OCI-LY3 (cell line): Measurements from ENCODE around the gene EDA.

ENCODE experiments used
- H2AFZ ChIP-seq: fragments of 200-600, 300-600 bp; shearing (Covaris generic); 2 replicates; pipeline ENCODE4 v1.6.0; 2014; ENCODE audit warnings: antibody characterized with exemption, low read depth, low read length
- H3K27ac ChIP-seq: fragments of 200-600, 300-600 bp; sonication (generic); 2 replicates; pipeline ENCODE4 v1.5.1; 2014; ENCODE audit warnings: mild to moderate bottlenecking, low read length, moderate library complexity, mixed read lengths
- H3K27me3 ChIP-seq: fragments of 200-600, 300-600 bp; sonication (generic); 2 replicates; pipeline ENCODE4 v1.6.1; 2014; ENCODE audit warnings: low read depth, low read length, mixed read lengths
- H3K36me3 ChIP-seq: fragments of 200-600, 300-600 bp; sonication (generic); replicated peaks from 2 replicates; pipeline ENCODE3; 2014; ENCODE audit warnings: low read depth, low read length, mixed read lengths
- H3K4me1 ChIP-seq: fragments of 300-600, 200-600 bp; sonication (generic); 2 replicates; pipeline ENCODE4 v1.6.1; 2014; ENCODE audit warnings: low read length, mixed read lengths
- H3K4me2 ChIP-seq: fragments of 200-600, 300-600 bp; sonication (generic); 2 replicates; pipeline ENCODE4 v1.6.1; 2014; ENCODE audit warnings: low read length, mixed read lengths
- H3K4me3 ChIP-seq: fragments of 300-600, 200-600 bp; sonication (generic); 2 replicates; pipeline ENCODE4 v1.5.1; 2014; ENCODE audit warnings: antibody characterized with exemption, mild to moderate bottlenecking, low read length, moderate library complexity
- H3K79me2 ChIP-seq: fragments of 300-600, 200-600 bp; shearing (Covaris generic); 2 replicates; pipeline ENCODE4 v1.6.1; 2014; ENCODE audit warnings: mild to moderate bottlenecking, low read length, mixed read lengths
- H3K9ac ChIP-seq: fragments of 300-600, 200-600 bp; shearing (Covaris generic); 2 replicates; pipeline ENCODE4 v1.6.0; 2014; ENCODE audit warnings: mild to moderate bottlenecking, low read length, moderate library complexity
- H3K9me3 ChIP-seq: fragments of 200-600, 300-600 bp; shearing (Covaris generic); 2 replicates; pipeline ENCODE4 v1.6.1; 2014; ENCODE audit warnings: low read length, mixed read lengths; ENCODE audit not compliant: insufficient read depth
- H4K20me1 ChIP-seq: fragments of 200-600, 300-600 bp; sonication (generic); 2 replicates; pipeline ENCODE4 v1.6.1; 2016; ENCODE audit warnings: low read length, mixed read lengths; ENCODE audit not compliant: insufficient read depth
- EZH2phosphoT487 ChIP-seq: fragments of 200-600 bp; shearing (Covaris generic); IDR thresholded peaks from 2 replicates; pipeline ENCODE4 v1.6.1; 2018; ENCODE audit warnings: antibody characterized with exemption, mixed run types, low read depth
- TF ChIP-seq, protein P1 (sequence below): fragments of 200-600, 300-600 bp; sonication (generic); IDR thresholded peaks from 2 replicates; pipeline ENCODE4 v1.5.1; 2014; ENCODE audit warnings: antibody characterized with exemption, low read length, low read depth

The EDA gene

DNA sequence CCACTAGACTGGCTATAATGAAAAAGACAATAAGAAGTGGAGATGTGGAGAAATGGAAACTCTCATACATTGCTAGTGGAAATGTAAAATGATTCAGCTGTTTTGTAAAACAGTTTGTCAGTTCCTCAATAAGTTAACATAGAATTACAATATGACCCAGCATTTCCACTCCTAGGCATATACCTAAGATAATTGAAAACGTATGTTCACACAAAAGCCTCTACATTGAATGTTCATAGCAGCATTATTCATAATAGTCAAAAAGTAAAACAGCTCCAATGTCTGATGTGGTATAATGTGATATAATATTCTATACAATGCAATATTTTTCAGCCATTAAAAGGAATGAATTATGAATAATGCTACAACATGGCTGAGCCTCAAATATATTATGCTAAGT, 10.2 kb downstream of the EDA start:
- no peak overlapping the region for H3K4me2 ChIP-seq
- H2AFZ ChIP-seq = no peak overlapping the region
- no peaks in the 10 kb centered on the region for H4K20me1 ChIP-seq
- TF ChIP-seq, protein P1, sequence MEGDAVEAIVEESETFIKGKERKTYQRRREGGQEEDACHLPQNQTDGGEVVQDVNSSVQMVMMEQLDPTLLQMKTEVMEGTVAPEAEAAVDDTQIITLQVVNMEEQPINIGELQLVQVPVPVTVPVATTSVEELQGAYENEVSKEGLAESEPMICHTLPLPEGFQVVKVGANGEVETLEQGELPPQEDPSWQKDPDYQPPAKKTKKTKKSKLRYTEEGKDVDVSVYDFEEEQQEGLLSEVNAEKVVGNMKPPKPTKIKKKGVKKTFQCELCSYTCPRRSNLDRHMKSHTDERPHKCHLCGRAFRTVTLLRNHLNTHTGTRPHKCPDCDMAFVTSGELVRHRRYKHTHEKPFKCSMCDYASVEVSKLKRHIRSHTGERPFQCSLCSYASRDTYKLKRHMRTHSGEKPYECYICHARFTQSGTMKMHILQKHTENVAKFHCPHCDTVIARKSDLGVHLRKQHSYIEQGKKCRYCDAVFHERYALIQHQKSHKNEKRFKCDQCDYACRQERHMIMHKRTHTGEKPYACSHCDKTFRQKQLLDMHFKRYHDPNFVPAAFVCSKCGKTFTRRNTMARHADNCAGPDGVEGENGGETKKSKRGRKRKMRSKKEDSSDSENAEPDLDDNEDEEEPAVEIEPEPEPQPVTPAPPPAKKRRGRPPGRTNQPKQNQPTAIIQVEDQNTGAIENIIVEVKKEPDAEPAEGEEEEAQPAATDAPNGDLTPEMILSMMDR = no peak
- no peak for TF ChIP-seq EZH2phosphoT487
- H3K4me1 ChIP-seq = no peaks in the 10 kb centered on the region
- H3K79me2 ChIP-seq = no peaks in the 10 kb centered on the region
- no peaks in the 10 kb centered on the region for H3K27me3 ChIP-seq
- no peak overlapping the region for H3K4me3 ChIP-seq
- no peaks in the 10 kb centered on the region for H3K9me3 ChIP-seq
- H3K9ac ChIP-seq = no peak overlapping the region
- H3K27ac ChIP-seq = no peak overlapping the region
- no peaks in the 10 kb centered on the region for H3K36me3 ChIP-seq

DNA sequence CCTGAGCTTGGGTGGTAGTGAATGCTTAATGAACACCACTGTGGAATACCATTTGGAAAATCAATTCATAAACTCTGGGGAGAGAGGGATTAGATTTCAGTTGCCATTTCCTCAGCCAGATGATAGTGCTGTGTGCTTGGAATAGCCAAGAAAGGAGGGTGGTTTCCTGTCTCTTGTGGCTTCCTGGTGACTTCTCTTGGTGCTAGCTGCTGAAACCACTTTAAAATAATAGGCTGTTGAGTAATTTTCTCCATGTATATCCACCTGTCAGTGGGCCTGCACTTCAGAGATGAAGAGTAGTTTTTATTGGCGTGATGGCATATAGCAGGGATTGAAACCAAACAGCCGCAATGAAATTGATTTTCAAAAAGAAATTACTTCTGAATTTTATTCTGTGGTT, 11.8 kb downstream of the EDA start:
- no peaks in the 10 kb centered on the region for H3K36me3 ChIP-seq
- H3K79me2 ChIP-seq = no peaks in the 10 kb centered on the region
- no peaks in the 10 kb centered on the region for H3K4me1 ChIP-seq
- H3K4me2 ChIP-seq = no peak overlapping the region
- H3K4me3 ChIP-seq = no peak overlapping the region
- H4K20me1 ChIP-seq = no peaks in the 10 kb centered on the region
- no peak overlapping the region for H3K9ac ChIP-seq
- H2AFZ ChIP-seq = no peak overlapping the region
- H3K9me3 ChIP-seq = no peaks in the 10 kb centered on the region
- H3K27me3 ChIP-seq = no peaks in the 10 kb centered on the region
- TF ChIP-seq EZH2phosphoT487 = no peak
- TF ChIP-seq, protein P1 = no peak
- H3K27ac ChIP-seq = no peak overlapping the region

DNA sequence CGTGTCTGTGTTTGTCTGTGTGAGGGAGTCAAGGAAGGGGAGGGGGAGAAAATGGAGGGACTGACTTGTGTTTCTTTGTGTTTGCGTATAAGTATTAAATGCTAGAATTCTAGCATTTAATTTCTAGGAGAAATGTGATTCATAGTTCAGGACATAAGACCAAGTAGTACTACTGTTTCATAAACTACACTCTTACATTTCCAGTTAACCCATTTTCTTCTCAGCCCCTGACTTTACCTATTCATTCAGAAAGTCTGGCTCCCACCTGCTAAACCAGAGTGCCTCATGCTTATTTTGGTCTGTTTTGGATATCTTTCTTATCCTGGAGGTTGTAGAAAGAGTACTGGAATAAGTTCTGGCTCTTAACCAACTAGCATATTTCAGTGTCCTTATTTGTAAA, 14.2 kb downstream of the EDA start:
- Histone ChIP-seq H3K27ac (no peak overlapping the region), H3K9ac (no peak overlapping the region), H3K79me2 (no peaks in the 10 kb centered on the region), H4K20me1 (no peaks in the 10 kb centered on the region), H3K4me3 (no peak overlapping the region), H3K4me1 (no peaks in the 10 kb centered on the region), H3K4me2 (no peak overlapping the region), H3K27me3 (no peaks in the 10 kb centered on the region), H3K36me3 (no peaks in the 10 kb centered on the region), H3K9me3 (no peaks in the 10 kb centered on the region), H2AFZ (no peak overlapping the region)
- TF ChIP-seq, protein P1 = no peak
- no peak for TF ChIP-seq EZH2phosphoT487

DNA sequence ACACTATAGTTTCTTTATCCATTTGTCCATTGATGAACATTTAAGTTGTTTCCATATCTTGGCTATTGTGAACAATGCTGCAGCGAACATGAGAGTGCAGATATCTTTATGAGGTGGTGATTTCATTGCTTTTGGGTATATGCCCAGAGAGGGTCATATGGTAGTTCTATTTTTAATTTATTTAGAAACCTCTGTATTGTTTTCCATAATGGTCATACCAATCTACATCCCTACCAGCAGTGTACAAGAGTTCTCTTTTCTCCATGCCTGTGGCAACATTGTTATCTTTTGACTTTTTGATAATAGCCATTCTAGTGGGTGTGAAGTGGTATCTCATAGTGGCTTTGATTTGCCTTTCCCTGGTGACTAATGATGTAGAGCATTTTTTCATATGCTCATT, 48.8 kb downstream of the EDA start:
- H3K4me1 ChIP-seq = no peaks in the 10 kb centered on the region
- H2AFZ ChIP-seq = no peak overlapping the region
- H3K27me3 ChIP-seq = no peaks in the 10 kb centered on the region
- no peaks in the 10 kb centered on the region for H3K36me3 ChIP-seq
- no peak overlapping the region for H3K4me3 ChIP-seq
- no peak overlapping the region for H3K4me2 ChIP-seq
- no peaks in the 10 kb centered on the region for H4K20me1 ChIP-seq
- TF ChIP-seq EZH2phosphoT487 = no peak
- TF ChIP-seq, protein P1 = no peak
- H3K79me2 ChIP-seq = no peaks in the 10 kb centered on the region
- no peak overlapping the region for H3K9ac ChIP-seq
- H3K27ac ChIP-seq = no peak overlapping the region
- H3K9me3 ChIP-seq = no peaks in the 10 kb centered on the region
